Measurements from ENCODE around the gene RAB11FIP3. TPM values are rescaled to one million over a fixed set of nuclear protein-coding genes. Genes with fewer than 3 reads are reported as not detected.

RAB11FIP3 gene
- total and polyA plus RNA-seq, 2 of the 13 experiments (the other 11 are each of a cell fraction or from before 2014, with no cell fraction given) = 34.3 to 57.6 TPM

DNA sequence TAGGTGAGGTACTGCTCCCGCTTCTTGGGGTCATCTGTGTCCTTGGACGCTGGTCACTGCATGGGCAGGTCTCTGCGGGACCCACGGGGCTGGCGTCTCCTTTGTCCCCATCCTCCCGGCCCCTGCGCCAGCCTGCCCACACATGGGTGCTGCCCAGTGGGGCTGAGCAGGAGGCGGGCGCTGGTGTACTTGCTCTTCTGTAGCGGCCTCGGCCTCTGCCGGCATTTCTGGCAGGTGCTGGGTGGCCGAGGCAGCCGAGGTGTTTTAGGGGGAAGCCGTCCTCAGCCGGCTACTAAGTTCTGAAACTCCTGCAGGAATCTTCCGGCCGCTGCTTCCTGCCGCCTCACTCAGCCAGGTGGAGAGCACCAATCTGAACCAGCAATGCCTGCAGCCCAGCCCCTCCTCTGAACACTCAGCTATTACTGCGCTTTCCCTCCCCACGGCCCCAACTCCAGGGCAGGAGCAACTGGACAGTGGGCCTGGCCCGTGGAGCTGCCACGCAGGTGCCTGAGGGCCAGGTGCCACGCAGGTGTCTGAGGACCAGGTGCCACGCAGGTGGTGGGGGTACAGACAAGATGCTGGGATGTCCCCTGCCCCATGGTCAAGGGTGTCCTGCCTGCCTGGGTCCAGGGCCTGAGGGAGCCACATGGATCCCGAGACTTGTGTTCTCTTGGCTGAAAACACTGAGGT, 13.7 kb upstream of the RAB11FIP3 start (continued):
- TF ChIP-seq, protein P1, sequence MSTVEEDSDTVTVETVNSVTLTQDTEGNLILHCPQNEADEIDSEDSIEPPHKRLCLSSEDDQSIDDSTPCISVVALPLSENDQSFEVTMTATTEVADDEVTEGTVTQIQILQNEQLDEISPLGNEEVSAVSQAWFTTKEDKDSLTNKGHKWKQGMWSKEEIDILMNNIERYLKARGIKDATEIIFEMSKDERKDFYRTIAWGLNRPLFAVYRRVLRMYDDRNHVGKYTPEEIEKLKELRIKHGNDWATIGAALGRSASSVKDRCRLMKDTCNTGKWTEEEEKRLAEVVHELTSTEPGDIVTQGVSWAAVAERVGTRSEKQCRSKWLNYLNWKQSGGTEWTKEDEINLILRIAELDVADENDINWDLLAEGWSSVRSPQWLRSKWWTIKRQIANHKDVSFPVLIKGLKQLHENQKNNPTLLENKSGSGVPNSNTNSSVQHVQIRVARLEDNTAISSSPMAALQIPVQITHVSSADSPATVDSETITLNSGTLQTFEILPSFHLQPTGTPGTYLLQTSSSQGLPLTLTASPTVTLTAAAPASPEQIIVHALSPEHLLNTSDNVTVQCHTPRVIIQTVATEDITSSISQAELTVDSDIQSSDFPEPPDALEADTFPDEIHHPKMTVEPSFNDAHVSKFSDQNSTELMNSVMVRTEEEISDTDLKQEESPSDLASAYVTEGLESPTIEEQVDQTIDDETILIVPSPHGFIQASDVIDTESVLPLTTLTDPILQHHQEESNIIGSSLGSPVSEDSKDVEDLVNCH (CRISPR knock-in tag; IDR thresholded peaks at IDR 0.05) = no peak
- TF ChIP-seq TGIF2 (CRISPR knock-in tag; IDR thresholded peaks at IDR 0.05) (no peak), ZNF3 (CRISPR knock-in tag; IDR thresholded peaks at IDR 0.05) (no peak), LCORL (IDR thresholded peaks at IDR 0.05) (no peak), LCORL (CRISPR knock-in tag; IDR thresholded peaks at IDR 0.05) (no peak)

DNA sequence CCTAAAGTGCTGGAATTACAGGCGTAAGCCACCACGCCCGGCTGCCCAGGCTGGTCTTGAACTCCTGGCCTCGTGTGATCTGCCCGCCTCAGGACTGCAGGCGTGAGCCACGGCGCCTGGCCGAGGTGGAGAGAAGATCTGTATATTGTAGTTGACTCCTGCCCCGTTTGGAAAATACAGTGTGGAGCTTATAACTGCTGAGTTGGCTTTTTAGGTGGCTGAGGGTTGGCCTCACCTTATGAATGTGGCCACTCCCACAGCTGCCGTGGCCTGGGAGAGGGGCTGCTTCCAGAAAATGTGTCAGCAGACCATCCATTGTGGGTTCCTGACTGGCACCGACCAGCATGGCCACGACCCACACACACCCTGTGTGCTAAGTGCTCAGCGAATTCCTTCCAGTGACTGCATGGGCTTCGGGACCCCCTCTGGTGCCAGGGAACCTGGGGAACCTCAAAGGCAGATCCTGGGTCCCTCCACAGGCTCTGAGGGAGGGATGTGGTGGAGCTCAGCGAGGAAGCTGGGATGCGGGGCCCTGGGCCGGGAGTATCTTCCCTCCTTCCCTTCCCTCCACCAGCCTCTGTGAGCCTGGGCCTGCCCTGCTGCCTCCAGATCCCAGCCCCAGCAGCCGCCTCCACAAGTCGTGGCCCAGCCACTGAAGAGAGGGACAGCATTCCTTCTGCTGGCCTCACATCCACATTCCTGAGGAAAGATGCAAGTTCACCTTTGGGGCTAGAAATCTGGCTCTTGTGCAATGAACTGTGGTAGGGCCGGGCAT, 10.9 kb upstream of the RAB11FIP3 start:
- Histone ChIP-seq H3K36me3 (replicated peaks in 1 of 2; ENCODE audit: control insufficient read depth in 1 of 2, insufficient read depth in 2 of 2, low read length in 2 of 2) (peaks cover 4 to 7% of the 10 kb centered on the region in 2 experiments; a peak in 4 of 5 replicates), H3K4me1 (ENCODE audit: insufficient read depth, low read length) (peaks cover 17% of the 10 kb centered on the region), H3K9me3 (ENCODE audit: low read length) (no peaks in the 10 kb centered on the region), H3K9ac (ENCODE audit: insufficient read depth, low read depth, low read length) (no peak overlapping the region), H3K27ac (ENCODE audit: extremely low read length, insufficient read depth, low read length) (no peak overlapping the region), H3K4me2 (ENCODE audit: low read depth, low read length) (no peak overlapping the region), H2AFZ (ENCODE audit: low read length) (no peak overlapping the region), H4K20me1 (ENCODE audit: insufficient read depth, low read length) (no peaks in the 10 kb centered on the region), H3K79me2 (ENCODE audit: insufficient read depth, low read length) (no peaks in the 10 kb centered on the region), H3K27me3 (ENCODE audit: control insufficient read depth in 1 of 2, insufficient read depth in 2 of 2, low read length in 2 of 2) (no peaks in the 10 kb centered on the region), H3K4me3 (replicated peaks in 1 of 3; ENCODE audit: insufficient read depth in 1 of 3, low read depth in 2 of 3, low read length in 3 of 3) (no peak overlapping the region)
- ATAC-seq (peak; percentile 37), DNase-seq (ENCODE audit: low spot score) (no peak), FAIRE-seq (no peak)
- ChIA-PET POLR2A (interaction anchor here (1.3 to 3.0 kb wide), 4 partner anchors 9 to 87 kb away, joined by 3 to 15 read pairs (median 6); partner anchors contain the start of gene DECR2), CTCF (ENCODE audit: low intra/inter-chr PET ratio, low total read pairs) (no interaction called here)
- no peak for TF ChIP-seq ZNF451 (CRISPR knock-in tag; IDR thresholded peaks at IDR 0.05)
- TF ChIP-seq TCF7 (IDR thresholded peaks at IDR 0.05; ENCODE audit: low read depth) = no peak
- peak; percentile 94 to 96 for TF ChIP-seq MAFK (conservative IDR thresholded peaks at IDR 0.05 in 1 of 2, IDR thresholded peaks at IDR 0.05 in 1 of 2; ENCODE audit: low read length in 2 of 2)
- peak; percentile 21 for TF ChIP-seq TEAD3 (CRISPR knock-in tag; optimal IDR thresholded peaks at IDR 0.05; ENCODE audit: borderline replicate concordance)
- peak; percentile 95 for TF ChIP-seq MAFF (IDR thresholded peaks at IDR 0.05; ENCODE audit: low read depth, low read length)
- TF ChIP-seq ZFYVE20 (CRISPR knock-in tag; IDR thresholded peaks at IDR 0.05; ENCODE audit: borderline replicate concordance, low read depth) = no peak
- TF ChIP-seq, protein P2, sequence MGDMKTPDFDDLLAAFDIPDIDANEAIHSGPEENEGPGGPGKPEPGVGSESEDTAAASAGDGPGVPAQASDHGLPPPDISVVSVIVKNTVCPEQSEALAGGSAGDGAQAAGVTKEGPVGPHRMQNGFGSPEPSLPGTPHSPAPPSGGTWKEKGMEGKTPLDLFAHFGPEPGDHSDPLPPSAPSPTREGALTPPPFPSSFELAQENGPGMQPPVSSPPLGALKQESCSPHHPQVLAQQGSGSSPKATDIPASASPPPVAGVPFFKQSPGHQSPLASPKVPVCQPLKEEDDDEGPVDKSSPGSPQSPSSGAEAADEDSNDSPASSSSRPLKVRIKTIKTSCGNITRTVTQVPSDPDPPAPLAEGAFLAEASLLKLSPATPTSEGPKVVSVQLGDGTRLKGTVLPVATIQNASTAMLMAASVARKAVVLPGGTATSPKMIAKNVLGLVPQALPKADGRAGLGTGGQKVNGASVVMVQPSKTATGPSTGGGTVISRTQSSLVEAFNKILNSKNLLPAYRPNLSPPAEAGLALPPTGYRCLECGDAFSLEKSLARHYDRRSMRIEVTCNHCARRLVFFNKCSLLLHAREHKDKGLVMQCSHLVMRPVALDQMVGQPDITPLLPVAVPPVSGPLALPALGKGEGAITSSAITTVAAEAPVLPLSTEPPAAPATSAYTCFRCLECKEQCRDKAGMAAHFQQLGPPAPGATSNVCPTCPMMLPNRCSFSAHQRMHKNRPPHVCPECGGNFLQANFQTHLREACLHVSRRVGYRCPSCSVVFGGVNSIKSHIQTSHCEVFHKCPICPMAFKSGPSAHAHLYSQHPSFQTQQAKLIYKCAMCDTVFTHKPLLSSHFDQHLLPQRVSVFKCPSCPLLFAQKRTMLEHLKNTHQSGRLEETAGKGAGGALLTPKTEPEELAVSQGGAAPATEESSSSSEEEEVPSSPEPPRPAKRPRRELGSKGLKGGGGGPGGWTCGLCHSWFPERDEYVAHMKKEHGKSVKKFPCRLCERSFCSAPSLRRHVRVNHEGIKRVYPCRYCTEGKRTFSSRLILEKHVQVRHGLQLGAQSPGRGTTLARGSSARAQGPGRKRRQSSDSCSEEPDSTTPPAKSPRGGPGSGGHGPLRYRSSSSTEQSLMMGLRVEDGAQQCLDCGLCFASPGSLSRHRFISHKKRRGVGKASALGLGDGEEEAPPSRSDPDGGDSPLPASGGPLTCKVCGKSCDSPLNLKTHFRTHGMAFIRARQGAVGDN (CRISPR knock-in tag; IDR thresholded peaks at IDR 0.05) = peak; percentile 11; the same call in 1 of the 2 replicates
- no peak for TF ChIP-seq KLF16 (CRISPR knock-in tag; IDR thresholded peaks at IDR 0.05)
- TF ChIP-seq CEBPB (IDR thresholded peaks at IDR 0.05; ENCODE audit: borderline replicate concordance, low read depth, low read length) = 0 out of 2 replicates have a peak, but pooled peaks have one; percentile 15
- in situ Hi-C loops (cut with HindIII; ENCODE audit: extremely low pct_ligation_motif_present, low pct_unique_long_range_greater_than_20kb) (no loop called here), intact Hi-C loops (cut with micrococcal nuclease; ENCODE audit: unreplicated experiment) (no loop called here)
- no TSS peak for BruUV-seq (replicated peaks)
- WGBS (ENCODE audit: low lambda C conversion rate) = 67% methylated on average over 11 of the region's 21 CpGs
